Liver (tissue), 3 donors: ENCODE results near the gene MSMB.

Experiments used
- CTCF ChIP-seq: fragments of 150-350 bp; IDR thresholded peaks from 2 replicates; pipeline ENCODE4 v1.5.1; 2017; ENCODE audit warnings: improper control_type of control experiment, low read depth, low read length; ENCODE audit not compliant: missing input control
- EGR1 ChIP-seq, 2 donors: IDR thresholded peaks; 2 replicates each; pipeline ENCODE4 v1.6.1; 2016 to 2018; ENCODE audit warnings: antibody characterized with exemption in 2 of 2, low read depth in 2 of 2
- HNF4A ChIP-seq, 2 donors: conservative IDR thresholded peaks; 2 replicates each; pipeline ENCODE4 v1.6.1; 2016; ENCODE audit warnings: antibody characterized with exemption in 2 of 2, mild to moderate bottlenecking in 2 of 2
- JUND ChIP-seq, 2 donors: IDR thresholded peaks; 2 replicates each; pipeline ENCODE4 v1.6.1; 2016; ENCODE audit warnings: antibody characterized with exemption in 2 of 2
- NR2F2 ChIP-seq: IDR thresholded peaks from 2 replicates; pipeline ENCODE4 v1.6.1; 2016; ENCODE audit warnings: antibody characterized with exemption
- RAD21 ChIP-seq, 2 donors: IDR thresholded peaks; 2 replicates each; pipeline ENCODE4 v1.6.1; 2016; ENCODE audit warnings: antibody characterized with exemption in 2 of 2, mild to moderate bottlenecking in 2 of 2
- REST ChIP-seq: IDR thresholded peaks from 2 replicates; pipeline ENCODE4 v1.6.1; 2016; ENCODE audit warnings: antibody characterized with exemption, mild to moderate bottlenecking
- SP1 ChIP-seq: IDR thresholded peaks from 2 replicates; pipeline ENCODE4 v1.6.1; 2018; ENCODE audit warnings: antibody characterized with exemption, mild to moderate bottlenecking
- YY1 ChIP-seq: IDR thresholded peaks from 2 replicates; pipeline ENCODE4 v1.6.1; 2016; ENCODE audit warnings: antibody characterized with exemption, mild to moderate bottlenecking
- ZBTB33 ChIP-seq: IDR thresholded peaks from 2 replicates; pipeline ENCODE4 v1.6.1; 2016; ENCODE audit warnings: antibody characterized with exemption
- donor health status: healthy.
- donor health status: healthy.

- TF ChIP-seq ZBTB33, result no peak
- TF ChIP-seq JUND (IDR thresholded peaks at IDR 0.05), result no peak
- no peak for TF ChIP-seq CTCF
- no peak for TF ChIP-seq YY1
- no peak for TF ChIP-seq NR2F2
- TF ChIP-seq EGR1 (IDR thresholded peaks at IDR 0.05; ENCODE audit: low read depth in 2 of 2), result no peak
- TF ChIP-seq RAD21 (IDR thresholded peaks at IDR 0.05), result no peak
- no peak for TF ChIP-seq REST
- TF ChIP-seq HNF4A (conservative IDR thresholded peaks at IDR 0.05), result no peak
- no peak for TF ChIP-seq SP1
These were observed 40.7 kb downstream of the MSMB start for GRCh38 chr10:46005383-46005782.
